DND-41 (cell line): Measurements from ENCODE around the gene MTCH1.

Source experiments
- ATAC-seq: fragments of 200-7000 bp; cut with Tn5 transposase; 3 replicates; pipeline ENCODE4 v1.9.1; 2021; ENCODE audit warnings: low read depth; ENCODE audit not compliant: insufficient read depth
- DNase-seq: peaks from one replicate; pipeline ENCODE4 v3.0.0-alpha.2; 2020
- H2AFZ ChIP-seq: 2 replicates; pipeline ENCODE4 v1.6.0; 2012; ENCODE audit warnings: low read depth, low read length
- H3K27ac ChIP-seq: 2 replicates; pipeline ENCODE4 v1.5.1; 2012; ENCODE audit warnings: low read length, inconsistent platforms
- H3K27me3 ChIP-seq: fragments of 200-600 bp; sonication (generic); 2 replicates; pipeline ENCODE4 v1.6.0; 2012; ENCODE audit warnings: low read length, mild to moderate bottlenecking, inconsistent platforms; ENCODE audit not compliant: insufficient read depth, poor library complexity
- H3K36me3 ChIP-seq: 2 replicates; pipeline ENCODE4 v1.5.1; 2012; ENCODE audit warnings: low read length, inconsistent platforms; ENCODE audit not compliant: insufficient read depth
- H3K4me1 ChIP-seq: 2 replicates; pipeline ENCODE4 v1.5.1; 2012; ENCODE audit warnings: mild to moderate bottlenecking, low read length; ENCODE audit not compliant: insufficient read depth
- H3K4me2 ChIP-seq: 2 replicates; pipeline ENCODE4 v1.6.0; 2012; ENCODE audit warnings: mild to moderate bottlenecking, moderate library complexity, low read length, inconsistent platforms; ENCODE audit not compliant: insufficient read depth
- H3K4me3 ChIP-seq, 2 experiments: fragments of 200-600 bp in 1 of 2; shearing (Covaris generic) in 1 of 2; 2 replicates each; pipeline ENCODE4 v1.5.1; 2012 to 2016; ENCODE audit warnings: inconsistent platforms in 2 of 2, low read length in 2 of 2, mild to moderate bottlenecking in 2 of 2, low read depth in 1 of 2, moderate library complexity in 1 of 2
- H3K79me2 ChIP-seq: 2 replicates; pipeline ENCODE4 v1.6.0; 2012; ENCODE audit warnings: low read length, inconsistent platforms; ENCODE audit not compliant: insufficient read depth
- H3K9ac ChIP-seq: 2 replicates; pipeline ENCODE4 v1.6.0; 2012; ENCODE audit warnings: low read depth, mild to moderate bottlenecking, inconsistent platforms, low read length, moderate library complexity
- H3K9me3 ChIP-seq: 2 replicates; pipeline ENCODE4 v1.5.1; 2012; ENCODE audit warnings: low read length, moderate library complexity, mild to moderate bottlenecking, inconsistent platforms; ENCODE audit not compliant: insufficient read depth, severe bottlenecking
- H4K20me1 ChIP-seq: 2 replicates; pipeline ENCODE4 v1.6.0; 2012; ENCODE audit warnings: low read length; ENCODE audit not compliant: insufficient read depth
- CTCF ChIP-seq: IDR thresholded peaks from 2 replicates; pipeline ENCODE4 v1.5.1; 2012; ENCODE audit warnings: borderline replicate concordance, low read length, moderate library complexity, mild to moderate bottlenecking; ENCODE audit not compliant: poor library complexity, severe bottlenecking; ENCODE audit errors: extremely low read depth
- EZH2 ChIP-seq: IDR thresholded peaks from 3 replicates; pipeline ENCODE4 v1.6.1; 2012; ENCODE audit warnings: borderline replicate concordance, low read depth, mild to moderate bottlenecking, moderate library complexity, low read length, inconsistent platforms; ENCODE audit not compliant: severe bottlenecking

The MTCH1 gene

GRCh38 chr6:36962874-36963273 lies 23.1 kb downstream of the MTCH1 start:
- peak; percentile 72 for DNase-seq
- no peak overlapping the region for H3K9ac ChIP-seq
- H3K4me2 ChIP-seq: 0 out of 2 replicates have a peak overlapping the region, but pooled peaks have one; percentile 40
- H3K79me2 ChIP-seq: no peaks in the 10 kb centered on the region
- 0 out of 2 replicates have a peak overlapping the region, but pooled peaks have one; percentile 51 for H2AFZ ChIP-seq
- H3K27ac ChIP-seq: peak overlapping the region; percentile 69
- peaks cover 15% of the 10 kb centered on the region for H3K36me3 ChIP-seq
- no peak for ATAC-seq
- no peak for TF ChIP-seq EZH2
- no peak for TF ChIP-seq CTCF
- no peaks in the 10 kb centered on the region for H3K27me3 ChIP-seq
- H3K4me3 ChIP-seq: no peak overlapping the region
- no peaks in the 10 kb centered on the region for H4K20me1 ChIP-seq
- no peaks in the 10 kb centered on the region for H3K9me3 ChIP-seq
- H3K4me1 ChIP-seq: peaks cover 25% of the 10 kb centered on the region

GRCh38 chr6:36961441-36962435 lies 24.3 kb downstream of the MTCH1 start:
- no peak overlapping the region for H3K27ac ChIP-seq
- H3K4me2 ChIP-seq: no peak overlapping the region
- no peak for TF ChIP-seq CTCF
- TF ChIP-seq EZH2: no peak
- peaks cover 25% of the 10 kb centered on the region for H3K4me1 ChIP-seq
- no peak for DNase-seq
- H3K9me3 ChIP-seq: no peaks in the 10 kb centered on the region
- H3K4me3 ChIP-seq: no peak overlapping the region
- ATAC-seq: no peak
- no peak overlapping the region for H2AFZ ChIP-seq
- no peaks in the 10 kb centered on the region for H3K27me3 ChIP-seq
- H3K79me2 ChIP-seq: no peaks in the 10 kb centered on the region
- peaks cover 3% of the 10 kb centered on the region; the same call in 1 of the 2 replicates for H3K36me3 ChIP-seq
- H4K20me1 ChIP-seq: no peaks in the 10 kb centered on the region
- no peak overlapping the region for H3K9ac ChIP-seq

- no peak overlapping the region for H3K4me2 ChIP-seq
- no peak overlapping the region for H3K27ac ChIP-seq
- TF ChIP-seq EZH2: no peak
- TF ChIP-seq CTCF: no peak
- peaks cover 24% of the 10 kb centered on the region for H3K4me1 ChIP-seq
- H4K20me1 ChIP-seq: no peaks in the 10 kb centered on the region
- no peaks in the 10 kb centered on the region for H3K27me3 ChIP-seq
- no peak overlapping the region for H3K4me3 ChIP-seq
- H3K36me3 ChIP-seq: no peaks in the 10 kb centered on the region
- H2AFZ ChIP-seq: no peak overlapping the region
- no peaks in the 10 kb centered on the region for H3K79me2 ChIP-seq
- no peaks in the 10 kb centered on the region for H3K9me3 ChIP-seq
- no peak for DNase-seq
- no peak overlapping the region for H3K9ac ChIP-seq
- no peak for ATAC-seq
These were observed 26.3 kb downstream of the MTCH1 start for GRCh38 chr6:36959555-36960250.
